ENCODE results near the gene EIPR1.

DNA sequence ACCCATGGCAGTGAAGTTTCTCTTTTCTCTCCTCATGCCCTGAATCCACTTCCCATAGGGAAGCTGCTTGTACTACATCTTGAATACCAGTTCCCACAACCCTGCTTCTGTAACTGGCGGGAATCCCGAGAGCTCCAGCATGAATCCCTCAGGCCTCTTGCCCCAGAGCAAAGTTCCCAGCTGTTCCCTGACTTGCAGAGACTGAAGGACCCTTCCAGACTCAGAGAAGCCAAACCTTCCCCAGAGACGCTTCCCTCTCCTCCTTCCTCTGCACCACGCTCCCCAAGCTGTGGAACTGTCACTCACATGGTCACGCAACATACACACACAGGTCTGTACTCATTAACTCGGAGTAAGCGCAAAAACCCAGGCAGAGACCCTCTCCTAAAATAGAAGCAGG lies 28.3 kb upstream of the EIPR1 start:
- TF ChIP-seq POLR2A (IDR thresholded peaks at IDR 0.05; ENCODE audit: low read depth, low read length) (no peak), POLR2AphosphoS5 (IDR thresholded peaks at IDR 0.05; ENCODE audit: low read depth, low read length) (no peak), TAF1 (IDR thresholded peaks at IDR 0.05; ENCODE audit: borderline replicate concordance, low read depth, low read length) (no peak)
